Measurements from ENCODE around the gene PSMG1.

Gene PSMG1

DNA sequence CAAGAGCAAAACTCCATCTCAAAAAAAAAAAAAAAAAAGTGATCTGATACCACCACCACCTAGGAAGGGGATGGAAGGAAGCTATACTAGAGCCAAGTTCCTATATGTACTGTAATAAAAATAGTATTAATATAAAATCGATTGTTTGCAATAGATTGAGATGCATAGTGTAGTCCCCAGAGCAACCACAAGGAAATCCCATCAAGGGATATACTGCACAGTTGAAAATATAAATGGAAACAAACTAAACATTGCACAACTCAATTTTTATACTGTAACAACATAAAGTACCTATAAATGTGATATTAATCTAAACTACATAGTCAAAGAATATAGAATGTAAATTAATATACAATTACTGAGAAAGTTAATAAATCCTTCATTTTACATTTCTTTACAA lies 20.9 kb upstream of the PSMG1 start:
- FAIRE-seq (no peak), DNase-seq (ENCODE audit: insufficient read length, low spot score) (no peak)
- no peak for TF ChIP-seq POLR2A (IDR thresholded peaks at IDR 0.05; ENCODE audit: low read depth, low read length)

- TF ChIP-seq POLR2A (IDR thresholded peaks at IDR 0.05; ENCODE audit: low read depth, low read length): no peak
- DNase-seq (ENCODE audit: insufficient read length, low spot score) (no peak), FAIRE-seq (no peak)
Observed at GRCh38 chr21:39198800-39199199, 15.5 kb upstream of the PSMG1 start.

DNA sequence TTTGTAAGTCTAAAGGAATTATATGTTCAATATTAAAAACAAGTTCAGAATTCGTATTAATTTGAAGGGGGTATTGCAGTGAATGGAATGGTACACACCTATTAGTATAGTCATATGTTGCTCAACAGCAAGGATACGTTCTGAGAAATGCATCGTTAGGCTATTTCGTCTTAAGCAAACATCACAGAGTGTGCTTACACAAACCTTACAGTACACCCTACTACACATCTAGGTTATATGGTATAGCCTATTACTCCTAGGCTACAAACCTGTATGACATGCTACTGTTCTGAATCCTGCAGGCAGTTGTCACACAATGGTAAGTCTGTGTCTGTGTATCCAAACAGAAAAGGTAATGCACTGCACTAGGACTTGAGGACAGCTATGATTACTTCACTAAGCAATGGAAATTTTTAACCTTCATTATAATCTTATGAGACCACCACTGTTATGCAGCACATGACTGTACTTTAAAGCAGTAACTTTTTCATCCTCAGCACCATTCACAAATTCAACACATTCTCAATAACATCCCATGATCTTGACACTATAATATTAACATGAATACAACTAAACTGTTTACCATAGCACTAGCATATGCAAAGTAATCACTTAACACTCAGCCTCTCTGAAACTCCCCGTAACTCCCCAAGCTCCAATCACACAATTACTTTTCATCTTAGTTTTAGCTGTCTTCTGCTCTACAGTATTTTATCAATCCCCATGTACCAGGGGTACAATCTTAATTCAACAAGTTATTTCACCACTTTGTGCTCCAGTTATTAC lies 14.4 kb upstream of the PSMG1 start:
- no peak for TF ChIP-seq POLR2A (IDR thresholded peaks at IDR 0.05; ENCODE audit: low read depth, low read length)

GRCh38 chr21:39196838-39197237 lies 13.6 kb upstream of the PSMG1 start:
- FAIRE-seq: no peak
- DNase-seq (ENCODE audit: insufficient read length, low spot score): no peak
- no peak for TF ChIP-seq POLR2A (IDR thresholded peaks at IDR 0.05; ENCODE audit: low read depth, low read length)

More for the DNA sequence above, 14.4 kb upstream of the PSMG1 start:
- DNase-seq (ENCODE audit: insufficient read length, low spot score) (no peak), FAIRE-seq (no peak)

- FAIRE-seq (peak; percentile 78), DNase-seq (ENCODE audit: insufficient read length, low spot score) (no peak)
- TF ChIP-seq POLR2A (IDR thresholded peaks at IDR 0.05; ENCODE audit: low read depth, low read length): no peak
Observed at GRCh38 chr21:39196310-39196709, 13.1 kb upstream of the PSMG1 start.

DNA sequence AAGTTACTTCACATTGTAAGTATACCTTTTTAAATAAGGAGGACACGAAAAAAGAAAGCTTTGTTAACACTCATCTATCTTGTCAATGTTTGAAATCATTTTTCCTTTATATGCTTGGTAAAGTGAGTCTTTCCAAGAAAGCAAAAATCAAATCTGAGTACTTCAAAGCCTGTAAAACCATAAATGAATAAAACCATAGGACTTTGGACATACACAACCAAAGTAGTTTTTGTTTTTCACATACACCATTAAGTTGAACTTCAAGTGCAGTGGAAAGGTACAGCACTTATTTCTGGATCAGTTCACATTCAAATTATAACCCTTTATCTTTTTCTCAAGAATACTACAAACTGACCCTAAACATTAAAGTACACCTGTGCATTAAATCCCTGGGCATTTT lies 10.1 kb upstream of the PSMG1 start:
- peak; percentile 38 for FAIRE-seq
- no peak for TF ChIP-seq POLR2A (IDR thresholded peaks at IDR 0.05; ENCODE audit: low read depth, low read length)
- no peak for DNase-seq (ENCODE audit: insufficient read length, low spot score)

DNA sequence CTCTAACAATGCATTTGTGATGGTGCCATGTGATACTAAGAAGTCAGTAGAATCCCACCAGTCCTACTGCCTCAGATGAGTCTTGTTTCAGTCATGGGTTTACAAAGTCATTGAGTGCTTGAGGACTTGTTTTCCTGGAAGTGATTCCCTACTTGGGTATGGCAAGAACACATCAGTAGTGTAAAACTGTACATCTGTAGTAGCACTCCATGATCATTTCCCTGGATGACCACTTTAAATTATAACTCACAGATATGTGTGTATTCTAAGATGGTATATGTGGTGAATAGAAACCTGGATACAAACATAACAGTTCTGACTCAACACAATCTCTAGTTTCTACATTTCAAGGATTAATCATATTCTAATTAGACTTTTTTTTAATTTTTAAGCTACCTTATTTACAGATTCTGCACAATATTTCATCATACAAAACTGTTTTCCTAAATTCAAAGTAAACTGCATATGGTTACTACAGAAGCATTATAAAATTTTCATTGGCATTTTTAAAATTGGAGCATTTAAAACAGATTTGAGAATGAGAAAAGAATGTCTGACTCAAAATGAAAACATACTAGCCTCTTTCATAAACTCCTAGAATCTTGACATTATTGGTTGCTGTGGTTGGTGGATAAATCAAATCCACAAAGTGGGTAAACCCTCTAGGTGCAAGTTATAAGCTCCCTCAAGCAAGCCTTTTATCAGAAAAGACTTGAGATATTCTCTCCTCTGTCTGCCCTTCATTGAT lies 6.8 kb upstream of the PSMG1 start:
- DNase-seq (ENCODE audit: insufficient read length, low spot score) (no peak), FAIRE-seq (peak; percentile 94)
- TF ChIP-seq POLR2A (IDR thresholded peaks at IDR 0.05; ENCODE audit: low read depth, low read length): no peak

DNA sequence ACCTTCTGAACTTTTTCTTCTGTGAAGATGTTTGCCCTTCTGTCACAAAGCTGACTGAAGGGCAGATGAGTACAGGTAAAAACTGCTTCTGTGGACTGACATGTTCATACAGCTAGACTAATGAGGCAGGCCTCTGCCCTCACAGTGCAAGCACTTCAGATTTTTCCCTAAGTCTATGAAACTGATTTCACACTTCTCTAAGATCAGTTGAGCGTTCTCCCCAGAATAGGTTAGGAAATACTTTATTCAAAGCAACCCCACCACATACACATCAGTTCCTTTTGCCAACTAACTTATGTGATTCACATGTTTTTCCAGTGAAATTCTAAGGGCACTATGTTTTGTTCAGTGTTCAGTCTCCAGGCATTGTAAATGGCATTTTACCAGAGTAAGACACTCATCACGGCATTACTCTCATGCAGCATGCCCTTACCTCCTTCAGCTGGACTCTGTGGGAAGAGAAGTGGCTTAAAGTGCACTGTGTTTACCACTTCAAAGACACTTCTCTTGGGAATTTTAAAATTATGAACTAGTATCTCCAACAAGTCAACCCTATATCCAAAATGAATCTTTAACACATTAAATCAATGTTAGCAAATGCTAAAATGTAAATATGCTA lies 5.4 kb upstream of the PSMG1 start:
- DNase-seq (ENCODE audit: insufficient read length, low spot score) (no peak), FAIRE-seq (peak; percentile 23)
- no peak for TF ChIP-seq POLR2A (IDR thresholded peaks at IDR 0.05; ENCODE audit: low read depth, low read length)

DNA sequence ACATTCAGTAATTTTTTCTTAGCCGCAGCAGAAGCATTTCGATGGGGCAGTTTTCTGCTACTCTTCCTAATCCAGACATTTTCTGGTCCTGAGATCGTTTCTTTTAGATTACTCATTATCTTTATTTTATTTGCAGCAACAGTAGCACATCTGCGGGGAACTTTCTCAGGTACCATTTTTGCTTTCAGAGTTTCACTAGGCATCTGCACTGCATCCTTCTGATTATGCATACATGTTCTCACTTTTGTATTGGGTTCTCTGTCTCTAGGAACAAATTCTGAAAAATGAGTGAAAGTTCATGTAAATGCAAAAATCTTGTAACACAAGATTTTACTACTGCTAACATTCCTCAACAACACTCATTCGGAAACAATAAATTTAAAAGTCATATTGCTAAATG lies 3.9 kb upstream of the PSMG1 start:
- no peak for FAIRE-seq
- DNase-seq (ENCODE audit: insufficient read length, low spot score): no peak
- TF ChIP-seq POLR2A (IDR thresholded peaks at IDR 0.05; ENCODE audit: low read depth, low read length): no peak

- no peak for DNase-seq (ENCODE audit: insufficient read length, low spot score)
- TF ChIP-seq POLR2A (IDR thresholded peaks at IDR 0.05; ENCODE audit: low read depth, low read length): no peak
- no peak for FAIRE-seq
Observed at GRCh38 chr21:39186676-39187075, 3.4 kb upstream of the PSMG1 start.

DNA sequence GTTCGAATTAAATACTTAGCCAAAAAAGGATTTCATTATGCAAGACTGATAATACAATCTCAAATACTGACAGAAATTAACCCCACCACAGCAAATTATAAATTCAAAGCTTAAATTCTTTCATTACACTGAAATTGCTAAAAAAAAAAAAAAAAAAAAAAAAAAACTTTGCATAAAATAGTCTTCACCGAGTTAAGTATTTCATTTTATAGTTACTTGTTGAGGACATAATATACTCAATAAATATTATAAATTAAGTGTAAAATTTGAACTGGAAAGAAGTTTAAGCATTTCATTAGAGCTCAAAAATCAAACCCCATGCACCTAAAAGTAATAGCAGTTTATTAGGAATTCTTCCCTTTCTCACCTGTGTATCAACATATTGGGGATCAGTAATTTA lies 1.9 kb upstream of the PSMG1 start:
- no peak for TF ChIP-seq POLR2A (IDR thresholded peaks at IDR 0.05; ENCODE audit: low read depth, low read length)
- DNase-seq (ENCODE audit: insufficient read length, low spot score) (no peak), FAIRE-seq (no peak)

DNA sequence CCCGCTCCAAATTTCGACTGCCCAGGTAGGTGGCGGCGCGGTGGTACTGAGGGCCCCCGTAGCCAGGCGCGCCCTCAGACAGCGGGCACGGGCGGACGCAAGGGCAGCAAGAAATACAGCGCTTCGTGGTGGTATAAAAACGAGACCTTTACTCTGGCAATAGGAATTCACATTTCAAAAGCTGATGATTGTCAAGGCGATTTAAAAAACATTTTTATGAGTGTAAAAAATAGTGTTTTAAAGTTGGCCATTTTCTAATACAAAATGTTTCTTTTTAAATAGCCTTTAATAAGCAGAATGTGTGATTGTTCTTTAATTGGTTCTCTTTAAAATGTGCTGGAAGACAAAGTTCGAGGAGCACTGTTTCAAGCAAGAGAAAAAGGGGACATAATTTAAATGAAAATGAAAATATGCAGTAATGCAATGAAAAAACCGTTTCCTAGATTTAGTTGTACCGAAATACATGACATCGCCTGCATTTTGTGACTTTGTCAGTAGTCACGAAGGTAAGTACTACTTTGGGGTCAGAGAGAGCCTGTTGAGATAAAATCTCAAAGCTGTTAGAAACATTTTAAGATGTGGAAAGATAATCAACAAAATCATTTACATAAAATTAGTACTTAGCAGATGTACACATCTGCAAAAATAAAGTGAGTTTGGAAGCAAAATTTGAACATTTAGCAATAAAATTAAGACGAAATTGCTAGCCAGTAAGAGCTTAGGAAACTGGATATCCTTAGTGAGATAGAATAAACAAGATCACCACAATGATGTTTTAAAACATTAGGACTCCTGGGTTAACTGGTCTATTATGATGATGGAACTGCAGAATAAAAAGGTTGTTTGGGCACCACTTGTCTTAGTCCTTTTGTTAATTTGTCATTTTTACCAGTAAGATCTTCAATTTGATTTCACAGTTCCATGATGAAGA lies 1.1 kb upstream of the PSMG1 start:
- no peak for DNase-seq (ENCODE audit: insufficient read length, low spot score)
- FAIRE-seq: peak; percentile 20
- no peak for TF ChIP-seq POLR2A (IDR thresholded peaks at IDR 0.05; ENCODE audit: low read depth, low read length)

DNA sequence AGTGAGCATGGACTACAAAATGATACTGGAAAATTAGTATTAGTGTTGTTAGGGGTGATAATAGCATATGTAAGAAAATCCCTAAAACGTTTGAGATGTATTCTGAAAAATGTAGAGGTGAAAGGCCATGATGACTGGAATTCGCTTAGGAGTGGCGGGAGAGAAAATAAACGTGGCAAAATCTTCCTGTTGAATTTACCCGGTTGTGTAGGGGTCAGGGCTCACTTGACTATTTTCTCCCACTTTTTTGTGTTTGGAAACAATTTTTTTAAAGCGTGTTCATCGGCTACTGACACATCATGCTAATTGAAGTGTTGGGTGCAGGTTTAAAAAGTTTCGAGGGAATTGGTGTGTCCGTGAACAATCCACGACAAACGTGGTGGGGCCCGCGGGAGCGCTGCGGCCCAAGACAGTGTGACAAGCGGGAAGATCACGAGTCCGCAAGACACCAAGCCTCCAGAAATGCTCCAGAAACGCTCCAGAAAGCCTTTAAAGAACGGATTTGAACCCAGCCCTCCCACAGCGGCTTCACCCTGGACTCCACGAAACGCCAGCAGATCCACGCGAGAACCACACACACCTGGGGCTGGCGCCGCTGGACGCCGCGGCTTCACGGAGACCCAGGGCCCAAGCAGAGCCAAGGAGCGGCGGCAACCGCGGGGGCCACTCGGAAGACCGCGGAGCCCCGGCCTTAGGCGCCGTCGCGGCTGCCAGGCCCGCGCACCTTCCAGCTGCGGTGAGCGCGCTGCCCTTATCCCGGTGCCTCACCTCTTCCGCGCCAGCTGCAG lies 573 bp downstream of the PSMG1 start:
- DNase-seq (ENCODE audit: insufficient read length, low spot score) (no peak), FAIRE-seq (no peak)
- TF ChIP-seq POLR2A (IDR thresholded peaks at IDR 0.05; ENCODE audit: low read depth, low read length): no peak

Data from H54 (cell line).